ENCODE results near the gene GRB7. TPM values are rescaled to one million over a fixed set of nuclear protein-coding genes. Genes with fewer than 3 reads are reported as not detected.
"Not testable (repeated sequence)": the region's sequence is repeated elsewhere in the genome, so short reads cannot be mapped to it uniquely, and the experiment has no call there.

Gene GRB7
- total RNA-seq, 1 experiment from 2014 or later: 2,531 TPM

- H3K36me3 Mint-ChIP-seq (ENCODE audit: insufficient read depth, unreplicated experiment): peaks cover 100% of the 10 kb centered on the region
- intact Hi-C loops (cut with micrococcal nuclease; ENCODE audit: unreplicated experiment): no loop called here
- no peaks in the 10 kb centered on the region for H3K27me3 Mint-ChIP-seq (ENCODE audit: unreplicated experiment)
- CTCF ChIA-PET: interaction anchor here (0.6 to 161.2 kb wide), 22 partner anchors 17 to 260 kb away, joined by 3 to 42089 read pairs (median 6); partner anchors contain the start of genes ERBB2, GRB7, LRRC3C and MIEN1
- no TSS peak for BruUV-seq (replicated peaks)
- H3K4me1 Mint-ChIP-seq (ENCODE audit: low read depth, unreplicated experiment): peaks cover 32% of the 10 kb centered on the region
- no peak for TF ChIP-seq CTCF (IDR thresholded peaks at IDR 0.05; ENCODE audit: unreplicated experiment)
- DNase-seq: no peak
- H3K4me3 Mint-ChIP-seq (ENCODE audit: low read depth, unreplicated experiment): no peak overlapping the region
- no peak overlapping the region for H3K27ac Mint-ChIP-seq (ENCODE audit: unreplicated experiment)
- no peaks in the 10 kb centered on the region for H3K9me3 Mint-ChIP-seq (ENCODE audit: low read depth, unreplicated experiment)
Measured at GRCh38 chr17:39744836-39745215, 7.1 kb downstream of the GRB7 start.

GRCh38 chr17:39745335-39746144, 7.8 kb downstream of the GRB7 start:
- Mint-ChIP-seq H3K36me3 (ENCODE audit: insufficient read depth, unreplicated experiment) (peaks cover 100% of the 10 kb centered on the region), H3K27me3 (ENCODE audit: unreplicated experiment) (no peaks in the 10 kb centered on the region), H3K27ac (ENCODE audit: unreplicated experiment) (peak overlapping the region; percentile 0), H3K9me3 (ENCODE audit: low read depth, unreplicated experiment) (no peaks in the 10 kb centered on the region), H3K4me3 (ENCODE audit: low read depth, unreplicated experiment) (no peak overlapping the region), H3K4me1 (ENCODE audit: low read depth, unreplicated experiment) (peaks cover 32% of the 10 kb centered on the region)
- CTCF ChIA-PET: interaction anchor here (0.5 to 161.2 kb wide), 17 partner anchors 18 to 645 kb away, joined by 3 to 42089 read pairs (median 20); partner anchors contain the start of genes ERBB2, GRB7, GSDMA and LRRC3C
- no peak for TF ChIP-seq CTCF (IDR thresholded peaks at IDR 0.05; ENCODE audit: unreplicated experiment)
- intact Hi-C loops (cut with micrococcal nuclease; ENCODE audit: unreplicated experiment): no loop called here
- no peak for DNase-seq
- no TSS peak for BruUV-seq (replicated peaks)

GRCh38 chr17:39746145-39746461, 8.4 kb downstream of the GRB7 start:
- peak overlapping the region; percentile 0 for H3K27ac Mint-ChIP-seq (ENCODE audit: unreplicated experiment)
- H3K4me3 Mint-ChIP-seq (ENCODE audit: low read depth, unreplicated experiment): no peak overlapping the region
- no peak for DNase-seq
- no peaks in the 10 kb centered on the region for H3K27me3 Mint-ChIP-seq (ENCODE audit: unreplicated experiment)
- H3K9me3 Mint-ChIP-seq (ENCODE audit: low read depth, unreplicated experiment): no peaks in the 10 kb centered on the region
- CTCF ChIA-PET: interaction anchor here (0.5 to 161.2 kb wide), 19 partner anchors 19 to 644 kb away, joined by 3 to 42089 read pairs (median 10); partner anchors contain the start of genes ERBB2, GRB7, GSDMA and LRRC3C
- peaks cover 100% of the 10 kb centered on the region for H3K36me3 Mint-ChIP-seq (ENCODE audit: insufficient read depth, unreplicated experiment)
- no peak for TF ChIP-seq CTCF (IDR thresholded peaks at IDR 0.05; ENCODE audit: unreplicated experiment)
- peaks cover 32% of the 10 kb centered on the region for H3K4me1 Mint-ChIP-seq (ENCODE audit: low read depth, unreplicated experiment)
- intact Hi-C loops (cut with micrococcal nuclease; ENCODE audit: unreplicated experiment): no loop called here
- BruUV-seq (replicated peaks): no TSS peak

GRCh38 chr17:39747745-39748144, 10.0 kb downstream of the GRB7 start:
- Mint-ChIP-seq H3K4me1 (ENCODE audit: low read depth, unreplicated experiment) (peaks cover 32% of the 10 kb centered on the region), H3K36me3 (ENCODE audit: insufficient read depth, unreplicated experiment) (peaks cover 100% of the 10 kb centered on the region), H3K27me3 (ENCODE audit: unreplicated experiment) (no peaks in the 10 kb centered on the region), H3K4me3 (ENCODE audit: low read depth, unreplicated experiment) (no peak overlapping the region), H3K27ac (ENCODE audit: unreplicated experiment) (peak overlapping the region; percentile 4), H3K9me3 (ENCODE audit: low read depth, unreplicated experiment) (no peaks in the 10 kb centered on the region)
- CTCF ChIA-PET: interaction anchor here (0.5 to 161.2 kb wide), 31 partner anchors 20 to 536 kb away, joined by 3 to 42089 read pairs (median 9); partner anchors contain the start of genes ERBB2, GRB7, GSDMA and LRRC3C
- peak; percentile 85 for DNase-seq
- no peak for TF ChIP-seq CTCF (IDR thresholded peaks at IDR 0.05; ENCODE audit: unreplicated experiment)
- intact Hi-C loops (cut with micrococcal nuclease; ENCODE audit: unreplicated experiment): no loop called here
- no TSS peak for BruUV-seq (replicated peaks)

GRCh38 chr17:39748444-39749034, 10.8 kb downstream of the GRB7 start:
- CTCF ChIA-PET: interaction anchor here (0.6 to 161.2 kb wide), 35 partner anchors 21 to 902 kb away, joined by 3 to 42089 read pairs (median 9); partner anchors contain the start of genes ERBB2, GRB7, GSDMA and GSDMB
- BruUV-seq (replicated peaks); intact Hi-C loops (cut with micrococcal nuclease; ENCODE audit: unreplicated experiment): not testable (repeated sequence)

More at GRCh38 chr17:39748444-39749034, 10.8 kb downstream of the GRB7 start:
- not testable (repeated sequence) for H3K4me3 Mint-ChIP-seq (ENCODE audit: low read depth, unreplicated experiment); H3K9me3 Mint-ChIP-seq (ENCODE audit: low read depth, unreplicated experiment); DNase-seq; H3K27me3 Mint-ChIP-seq (ENCODE audit: unreplicated experiment)
- peaks cover 40% of the 10 kb centered on the region for H3K4me1 Mint-ChIP-seq (ENCODE audit: low read depth, unreplicated experiment)
- peaks cover 100% of the 10 kb centered on the region for H3K36me3 Mint-ChIP-seq (ENCODE audit: insufficient read depth, unreplicated experiment)
- H3K27ac Mint-ChIP-seq (ENCODE audit: unreplicated experiment): peak overlapping the region; percentile 4
